MV-4-11 (cell line): ENCODE data around the gene FRMD3.

Experiments
- DNase-seq: peaks from one replicate; lab custom pipeline; 2025; lab: John Stamatoyannopoulos, UW

The FRMD3 gene

DNA sequence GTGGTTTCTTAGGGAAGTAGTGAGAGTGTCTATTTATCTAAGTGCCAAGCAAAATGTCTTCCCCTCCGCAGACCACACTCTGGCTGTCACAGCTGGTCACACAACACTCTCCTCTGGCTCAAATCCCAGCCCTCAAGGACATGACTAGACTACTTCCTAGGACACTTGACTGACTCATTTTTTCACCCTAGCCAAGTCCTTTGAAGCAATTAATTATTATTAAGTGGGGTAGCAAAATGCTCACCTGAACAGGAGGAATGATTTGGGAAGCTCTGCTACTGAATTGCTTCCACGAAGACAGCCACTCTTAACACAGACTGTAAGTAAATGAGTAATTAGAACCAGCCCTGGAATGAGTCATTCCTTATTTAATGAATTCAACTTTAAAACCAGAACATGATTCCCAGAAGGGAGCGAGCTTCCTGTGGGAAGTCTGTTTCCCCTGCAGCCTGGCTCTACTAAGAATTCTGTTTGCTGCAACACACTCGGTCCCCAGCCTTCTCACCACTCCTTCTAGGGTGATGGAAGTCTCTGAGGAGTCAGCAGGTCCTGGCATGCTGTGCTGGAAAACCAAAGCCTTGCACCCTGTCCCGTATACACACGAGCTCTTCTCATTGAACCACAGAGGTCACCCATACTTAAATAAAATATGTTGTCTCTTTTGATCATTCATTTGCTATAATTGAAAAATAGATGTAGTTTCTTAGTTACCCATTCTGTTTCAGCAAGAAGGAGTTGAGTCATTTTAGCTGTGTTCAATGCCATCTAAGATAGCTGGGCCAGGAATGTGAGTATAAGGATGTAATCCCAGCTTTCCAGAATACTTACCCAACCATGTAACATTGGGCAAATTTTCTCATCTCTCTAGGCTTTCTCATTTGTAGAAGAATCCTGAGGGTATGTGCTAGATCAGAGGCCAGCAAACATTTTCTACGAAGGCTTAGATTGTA lies 256.6 kb downstream of the FRMD3 start:
- DNase-seq, result peak; percentile 72

GRCh38 chr9:83280790-83281189 lies 257.4 kb downstream of the FRMD3 start:
- no peak for DNase-seq

DNA sequence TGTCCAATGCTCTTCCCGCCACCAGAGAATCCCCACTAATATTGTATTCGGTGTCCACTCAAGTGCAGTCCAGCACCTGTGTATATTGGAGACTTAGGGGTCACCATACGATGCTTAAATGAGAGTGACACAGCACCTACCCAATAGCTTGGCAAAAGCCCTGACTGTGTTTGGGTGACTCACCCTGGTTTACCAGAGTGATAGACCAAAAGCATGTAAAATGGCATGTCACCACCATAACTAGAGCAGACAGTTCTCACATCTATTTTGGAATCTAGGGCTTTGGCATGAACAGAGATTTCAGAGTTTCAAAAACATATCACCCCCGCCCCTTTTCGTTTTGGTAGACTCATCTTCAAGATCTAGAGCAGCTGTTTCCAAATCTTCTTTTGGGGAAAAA lies 257.9 kb downstream of the FRMD3 start:
- DNase-seq, result no peak

DNA sequence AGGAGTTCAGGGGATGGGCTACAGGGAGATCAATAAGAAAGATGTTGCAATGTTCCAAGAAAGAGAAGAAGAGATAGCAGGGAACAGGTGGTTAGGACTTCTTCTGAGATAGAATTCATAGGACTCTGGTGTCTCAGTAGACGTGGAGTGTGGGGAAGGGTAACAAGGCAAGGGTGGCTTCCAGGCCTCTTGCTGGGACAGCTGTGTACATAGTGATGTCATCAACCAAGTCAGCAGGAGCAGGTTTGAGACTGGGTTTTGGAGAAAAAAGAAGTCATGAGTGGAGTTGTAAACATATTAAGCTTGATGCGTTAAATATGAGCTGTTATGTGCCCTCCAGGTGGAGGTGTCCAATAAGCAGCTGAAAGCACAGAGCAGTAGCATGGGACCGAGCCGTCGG lies 263.4 kb downstream of the FRMD3 start:
- no peak for DNase-seq

DNA sequence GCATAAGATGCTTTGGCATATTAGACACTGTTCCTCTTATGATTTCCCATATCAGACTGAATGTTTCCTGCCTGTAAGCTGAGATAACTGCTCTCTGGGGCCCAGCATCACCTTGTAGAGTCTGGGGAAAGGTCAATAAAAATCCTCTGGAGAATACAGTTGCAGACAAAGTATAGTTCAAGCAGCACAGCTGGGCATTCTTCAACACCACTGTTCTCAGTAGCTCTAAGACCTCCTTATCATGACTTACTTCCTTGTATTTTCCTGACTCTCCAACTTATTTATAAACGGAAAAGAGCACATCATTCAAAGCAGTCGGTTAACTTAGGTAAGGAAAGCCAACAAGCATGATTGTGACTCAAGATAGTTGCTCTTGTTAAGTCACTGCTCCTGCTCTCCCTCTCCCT lies 266.5 kb downstream of the FRMD3 start:
- DNase-seq, result no peak

DNA sequence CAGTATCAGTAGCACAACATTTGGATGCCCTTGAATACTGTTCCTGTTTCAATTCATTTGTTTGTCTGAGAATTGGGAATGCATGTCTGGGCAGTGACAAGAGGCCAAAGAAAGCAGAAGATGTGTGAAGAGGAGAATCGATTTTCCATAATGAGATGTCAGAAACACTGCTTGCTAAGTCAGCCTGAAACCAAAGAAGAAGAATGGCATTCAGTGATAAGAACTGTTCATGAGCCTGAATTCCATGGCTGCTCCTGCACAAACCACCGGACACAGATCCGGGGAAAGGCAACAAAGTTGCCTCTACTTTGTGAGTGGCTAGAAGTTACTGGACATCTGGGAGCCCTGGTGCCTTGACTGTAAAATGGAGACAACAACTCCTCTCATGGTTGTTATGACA lies 268.1 kb downstream of the FRMD3 start:
- DNase-seq, result no peak

DNA sequence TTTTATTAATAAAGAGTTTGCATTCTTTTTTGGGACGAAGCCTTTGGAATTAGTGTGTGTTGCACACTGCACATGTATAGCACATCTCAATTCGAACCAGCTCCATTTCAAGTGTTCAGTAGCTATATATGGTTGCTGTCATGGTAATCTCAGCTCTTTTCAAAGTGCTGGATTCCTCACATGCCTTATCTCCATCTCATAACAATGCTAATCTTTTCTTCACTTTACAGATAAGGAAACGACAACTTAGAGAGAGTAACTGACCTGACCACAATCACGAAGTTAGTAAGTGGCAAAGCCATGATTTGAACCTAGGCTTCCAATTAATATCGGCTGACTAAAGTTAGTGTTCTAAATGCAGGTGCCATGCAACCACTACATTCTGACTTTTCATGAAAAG lies 270.5 kb downstream of the FRMD3 start:
- no peak for DNase-seq

DNA sequence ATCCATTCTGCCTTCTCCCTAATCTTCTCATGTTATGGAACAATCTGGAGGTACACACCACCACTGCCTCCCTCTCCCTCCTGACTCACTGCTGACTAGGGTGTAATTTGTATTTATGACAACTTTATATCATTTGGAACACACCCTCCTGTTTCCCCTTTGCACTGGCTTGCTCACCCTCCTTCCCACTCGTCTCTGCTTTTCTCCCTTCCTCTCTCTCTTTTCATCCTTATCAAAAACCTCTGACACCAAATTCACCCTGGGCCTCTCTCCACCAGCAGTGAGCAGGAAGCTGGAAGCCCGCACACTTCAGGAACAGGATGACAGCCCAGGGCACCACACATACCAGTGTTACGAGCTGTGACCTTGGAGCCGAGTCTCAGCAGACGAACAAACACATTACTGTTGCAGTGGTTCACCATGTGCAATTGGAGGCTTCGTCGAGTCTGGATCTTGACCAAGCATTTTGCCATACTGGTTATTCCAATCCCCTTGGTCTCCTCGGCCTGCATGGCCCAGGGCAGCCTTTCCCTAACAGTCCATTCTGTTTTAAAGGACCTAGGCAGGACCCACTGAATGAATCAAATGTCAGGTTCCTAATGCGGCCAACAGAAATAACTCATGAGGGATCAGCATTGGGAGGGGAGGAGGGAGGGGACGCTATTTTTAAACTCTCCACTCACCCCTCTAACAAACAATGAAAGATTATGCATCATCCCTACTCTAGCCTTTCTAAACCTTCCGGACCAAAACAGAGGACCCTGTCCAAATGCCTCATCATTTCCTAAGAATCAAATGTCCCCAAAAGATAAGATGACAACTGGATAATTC lies 271.3 kb downstream of the FRMD3 start:
- no peak for DNase-seq

DNA sequence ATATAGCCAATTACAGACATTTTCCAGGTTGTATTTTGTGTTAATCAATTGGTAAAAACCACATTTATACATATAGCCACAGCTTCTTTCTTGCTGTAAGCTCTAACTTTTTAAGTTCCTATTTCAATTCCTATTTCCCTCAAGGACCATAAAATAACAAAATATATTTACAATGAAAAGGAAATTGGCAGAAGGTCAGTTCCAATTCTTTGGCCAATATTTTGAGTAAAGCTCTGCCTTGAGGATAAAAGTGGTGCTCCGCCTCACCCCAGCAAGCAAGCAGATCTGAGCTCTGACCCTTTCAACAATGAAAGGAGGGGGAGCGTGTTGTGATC lies 271.9 kb downstream of the FRMD3 start:
- DNase-seq, result no peak

DNA sequence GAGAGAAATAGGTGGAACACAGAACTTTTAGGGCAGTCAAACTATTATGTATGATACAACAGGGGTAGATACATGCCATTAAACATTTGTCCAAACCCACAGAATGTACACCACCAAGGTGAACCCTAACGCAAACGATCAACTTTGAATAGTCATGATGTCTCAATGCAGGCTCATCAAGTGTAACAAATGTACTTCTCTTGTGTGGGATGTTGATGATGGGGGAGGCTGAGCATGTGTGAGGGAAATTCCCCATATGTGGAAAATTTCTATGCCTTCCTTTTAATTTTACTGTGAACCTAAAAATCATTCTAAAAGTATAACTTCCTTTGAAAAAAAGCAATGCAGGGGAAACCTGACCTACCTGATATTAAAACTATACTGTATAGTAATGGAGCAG lies 273.9 kb downstream of the FRMD3 start:
- no peak for DNase-seq

- no peak for DNase-seq
These were observed 278.6 kb downstream of the FRMD3 start for GRCh38 chr9:83259558-83259957.

- DNase-seq, result no peak
These were observed 280.0 kb downstream of the FRMD3 start for GRCh38 chr9:83257937-83258891.

DNA sequence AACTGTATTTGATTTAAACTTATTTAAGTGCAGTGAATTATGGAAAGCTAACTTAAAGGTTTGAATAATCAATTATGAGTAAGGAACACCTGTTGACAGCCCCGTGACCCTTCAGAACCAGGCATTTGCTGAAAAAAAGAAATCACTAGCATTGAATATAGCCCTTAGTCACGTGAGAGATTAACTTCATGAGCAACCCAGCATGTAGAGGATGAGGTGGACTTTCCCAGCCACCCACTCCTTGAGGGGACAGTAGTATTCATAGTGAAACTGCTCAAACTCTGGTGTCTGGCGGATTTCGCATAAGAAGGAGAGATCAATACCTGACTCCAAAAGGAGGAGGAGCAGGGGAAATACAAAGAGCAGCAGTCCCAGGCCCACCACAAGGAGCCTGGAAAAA lies 290.5 kb downstream of the FRMD3 start:
- no peak for DNase-seq

DNA sequence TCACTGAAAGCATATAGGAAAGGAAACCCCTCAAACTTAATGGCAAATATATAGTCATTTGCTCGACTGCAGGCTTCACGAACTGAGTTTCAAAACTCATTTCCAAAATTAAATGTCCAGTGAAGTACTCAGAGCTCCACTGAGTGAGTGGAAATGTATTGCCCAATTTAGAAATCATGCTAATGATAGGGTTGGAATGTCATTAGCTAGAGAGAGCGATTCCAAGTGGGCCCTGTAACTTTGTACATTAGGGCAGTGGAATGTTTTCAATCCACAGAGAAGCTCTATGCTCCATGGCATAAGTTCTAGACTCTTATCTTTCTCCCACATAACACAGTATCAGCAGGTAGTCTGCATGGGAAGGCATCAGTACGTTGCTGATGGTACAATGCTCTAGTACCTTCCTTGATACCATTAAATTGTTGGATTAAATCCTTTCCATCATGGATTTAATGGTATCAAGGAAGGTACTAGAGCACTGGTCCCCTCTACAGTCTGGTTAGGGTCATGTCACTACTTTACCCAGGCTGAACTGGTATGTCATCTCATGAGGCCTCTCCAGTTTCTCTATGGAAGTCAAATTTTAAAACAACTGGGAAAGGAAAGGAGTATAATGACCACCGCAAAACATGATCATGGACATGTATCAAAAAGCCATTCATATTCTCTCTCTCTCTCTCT lies 292.1 kb downstream of the FRMD3 start:
- DNase-seq, result no peak

DNA sequence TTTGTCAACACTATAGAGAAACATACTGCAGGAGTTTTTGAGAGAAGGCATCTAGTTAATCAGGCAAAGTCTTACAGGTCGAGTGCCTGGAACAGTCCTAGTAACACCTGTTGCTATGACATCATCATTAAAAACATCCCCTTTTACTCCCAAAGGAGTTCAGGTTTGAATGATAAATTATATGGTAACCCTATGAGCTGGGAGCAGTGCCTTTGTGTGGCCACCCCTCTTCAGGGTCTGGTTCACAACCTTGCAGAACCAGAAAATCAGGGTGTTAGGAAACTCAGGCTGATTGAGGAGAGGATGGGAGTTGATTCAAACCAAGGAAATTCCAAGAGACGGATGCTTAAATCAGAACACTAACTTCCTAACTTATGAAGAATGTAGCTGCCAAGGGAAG lies 296.1 kb downstream of the FRMD3 start:
- no peak for DNase-seq

GRCh38 chr9:83240671-83241070 lies 297.5 kb downstream of the FRMD3 start:
- DNase-seq, result no peak

DNA sequence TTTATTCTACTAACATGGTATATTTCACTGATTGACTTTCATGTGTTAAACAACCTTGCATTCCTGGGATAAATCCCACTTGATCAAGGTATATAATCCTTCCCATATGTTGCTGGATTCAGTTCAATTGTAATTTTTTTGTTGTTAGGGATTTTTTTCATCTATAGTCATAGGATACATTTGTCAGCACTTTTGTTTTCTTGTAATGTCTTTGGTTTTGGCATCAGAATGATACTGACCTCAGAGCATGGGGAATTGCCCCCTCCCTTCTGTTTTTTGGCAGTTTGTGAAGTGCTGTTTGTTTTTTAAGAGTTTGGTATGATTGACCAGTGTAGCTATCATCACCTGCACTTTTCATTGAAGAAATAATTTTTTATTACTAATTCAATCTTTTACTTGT lies 298.5 kb downstream of the FRMD3 start:
- DNase-seq, result no peak

DNA sequence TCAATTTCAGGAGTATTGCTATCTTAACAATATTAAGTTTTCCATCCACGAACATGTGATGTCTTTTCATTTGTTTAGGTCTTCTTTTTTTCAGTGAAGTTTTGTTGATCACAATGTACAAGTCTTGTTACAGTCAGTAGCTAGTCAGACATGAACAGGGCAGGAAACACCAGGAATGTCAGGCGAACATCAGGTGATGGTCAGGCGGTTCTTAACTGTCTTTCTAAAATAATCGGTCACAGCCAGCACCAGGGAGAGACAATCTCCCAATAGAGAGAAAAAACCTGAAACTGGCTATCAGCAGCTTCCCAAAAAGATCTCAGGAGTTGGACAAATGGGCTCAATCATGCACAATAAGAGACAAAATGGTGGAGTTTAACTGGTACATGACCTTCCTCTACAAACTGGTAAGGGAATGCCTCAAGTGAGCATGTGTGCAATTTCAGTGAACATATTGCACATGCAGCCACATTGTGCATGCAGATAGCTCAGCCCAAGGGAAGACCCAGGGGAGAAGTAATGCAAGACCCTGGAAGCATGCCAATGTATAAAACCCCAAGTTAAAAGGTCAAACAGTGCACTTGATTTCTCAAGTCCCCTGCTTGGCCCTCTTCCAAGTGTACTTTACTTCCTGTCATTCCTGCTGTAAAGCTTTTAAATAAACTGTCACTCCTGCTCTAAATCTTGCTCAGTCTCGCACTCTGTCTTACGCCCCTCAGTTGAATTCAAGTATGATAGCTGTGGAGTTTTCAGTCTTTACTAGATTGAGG lies 299.1 kb downstream of the FRMD3 start:
- DNase-seq, result peak; percentile 93

- no peak for DNase-seq
These were observed 302.0 kb downstream of the FRMD3 start for GRCh38 chr9:83236029-83236696.

DNA sequence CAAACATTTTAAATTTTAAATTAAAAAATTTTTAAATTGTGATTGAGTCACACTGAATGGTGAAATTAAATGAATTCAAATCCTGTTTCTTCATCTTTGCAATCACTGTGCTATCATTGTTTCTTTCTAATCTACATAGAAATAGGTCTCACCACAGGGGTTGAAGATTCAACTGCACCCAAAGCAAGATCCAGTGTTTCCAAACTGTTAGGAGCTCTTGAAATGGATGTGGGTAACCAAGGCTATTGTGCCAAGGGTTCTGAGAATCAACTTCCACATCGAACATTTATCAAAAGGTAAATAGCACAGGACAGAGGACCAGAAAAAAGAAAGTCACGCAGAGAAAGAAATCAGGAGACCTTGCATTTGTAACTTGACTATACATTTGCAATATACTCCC lies 302.7 kb downstream of the FRMD3 start:
- no peak for DNase-seq
